ENCODE results near the gene PTPRJ.

The PTPRJ gene

GRCh38 chr11:47987310-47987709, 7.0 kb downstream of the PTPRJ start:
- TF ChIP-seq CTCF (IDR thresholded peaks at IDR 0.05; ENCODE audit: low read depth, low read length) = no peak
- Histone ChIP-seq H3K36me3 (no peaks in the 10 kb centered on the region), H3K27me3 (no peaks in the 10 kb centered on the region), H3K4me1 (no peaks in the 10 kb centered on the region), H3K4me3 (ENCODE audit: low read depth, low read length) (no peak overlapping the region), H3K9me3 (no peaks in the 10 kb centered on the region)
- no peak for DNase-seq

- Histone ChIP-seq H3K36me3 (no peaks in the 10 kb centered on the region), H3K9me3 (no peaks in the 10 kb centered on the region), H3K27me3 (no peaks in the 10 kb centered on the region), H3K4me1 (no peaks in the 10 kb centered on the region), H3K4me3 (ENCODE audit: low read depth, low read length) (no peak overlapping the region)
- DNase-seq = no peak
- TF ChIP-seq CTCF (IDR thresholded peaks at IDR 0.05; ENCODE audit: low read depth, low read length) = no peak
Measured at GRCh38 chr11:47987781-47988180, 7.4 kb downstream of the PTPRJ start.

- Histone ChIP-seq H3K4me3 (ENCODE audit: low read depth, low read length) (no peak overlapping the region), H3K4me1 (no peaks in the 10 kb centered on the region), H3K36me3 (no peaks in the 10 kb centered on the region), H3K27me3 (no peaks in the 10 kb centered on the region), H3K9me3 (no peaks in the 10 kb centered on the region)
- TF ChIP-seq CTCF (IDR thresholded peaks at IDR 0.05; ENCODE audit: low read depth, low read length) = no peak
- DNase-seq = no peak
Measured at GRCh38 chr11:47989779-47990178, 9.4 kb downstream of the PTPRJ start.

GRCh38 chr11:47991266-47991830, 11.0 kb downstream of the PTPRJ start:
- no peak for DNase-seq
- no peaks in the 10 kb centered on the region for H3K27me3 ChIP-seq
- no peaks in the 10 kb centered on the region for H3K36me3 ChIP-seq
- H3K4me1 ChIP-seq = no peaks in the 10 kb centered on the region
- TF ChIP-seq CTCF (IDR thresholded peaks at IDR 0.05; ENCODE audit: low read depth, low read length) = no peak
- no peaks in the 10 kb centered on the region for H3K9me3 ChIP-seq
- H3K4me3 ChIP-seq (ENCODE audit: low read depth, low read length) = no peak overlapping the region

GRCh38 chr11:47991894-47992293, 11.5 kb downstream of the PTPRJ start:
- Histone ChIP-seq H3K36me3 (no peaks in the 10 kb centered on the region), H3K4me3 (ENCODE audit: low read depth, low read length) (no peak overlapping the region), H3K9me3 (no peaks in the 10 kb centered on the region), H3K27me3 (no peaks in the 10 kb centered on the region), H3K4me1 (no peaks in the 10 kb centered on the region)
- DNase-seq = no peak
- no peak for TF ChIP-seq CTCF (IDR thresholded peaks at IDR 0.05; ENCODE audit: low read depth, low read length)

- Histone ChIP-seq H3K36me3 (no peaks in the 10 kb centered on the region), H3K4me3 (ENCODE audit: low read depth, low read length) (no peak overlapping the region), H3K4me1 (no peaks in the 10 kb centered on the region), H3K9me3 (no peaks in the 10 kb centered on the region), H3K27me3 (no peaks in the 10 kb centered on the region)
- TF ChIP-seq CTCF (IDR thresholded peaks at IDR 0.05; ENCODE audit: low read depth, low read length) = no peak
- no peak for DNase-seq
Measured at GRCh38 chr11:47992959-47993820, 12.8 kb downstream of the PTPRJ start.
